ENCODE measurements around the gene LIPK. TPM values are rescaled to one million over a fixed set of nuclear protein-coding genes. Genes with fewer than 3 reads are reported as not detected.

The LIPK gene
- total RNA-seq, 1 experiment from 2014 or later = not detected

GRCh38 chr10:88786032-88786770 lies 80.2 kb downstream of the LIPK start:
- no peak for DNase-seq
- H3K27me3 ChIP-seq (ENCODE audit: control insufficient read depth, insufficient read depth, low read length) = no peaks in the 10 kb centered on the region
- no peak overlapping the region for H3K4me3 ChIP-seq (ENCODE audit: insufficient read depth, low read depth, low read length)
- no peaks in the 10 kb centered on the region for H3K36me3 ChIP-seq (replicated peaks; ENCODE audit: control insufficient read depth, insufficient read depth, low read length)

GRCh38 chr10:88787463-88787862 lies 81.4 kb downstream of the LIPK start:
- no peak for DNase-seq
- Histone ChIP-seq H3K36me3 (replicated peaks; ENCODE audit: control insufficient read depth, insufficient read depth, low read length) (no peaks in the 10 kb centered on the region), H3K27me3 (ENCODE audit: control insufficient read depth, insufficient read depth, low read length) (no peaks in the 10 kb centered on the region), H3K4me3 (ENCODE audit: insufficient read depth, low read depth, low read length) (no peak overlapping the region)

- no peak overlapping the region for H3K4me3 ChIP-seq (ENCODE audit: insufficient read depth, low read depth, low read length)
- no peaks in the 10 kb centered on the region for H3K27me3 ChIP-seq (ENCODE audit: control insufficient read depth, insufficient read depth, low read length)
- H3K36me3 ChIP-seq (replicated peaks; ENCODE audit: control insufficient read depth, insufficient read depth, low read length) = no peaks in the 10 kb centered on the region
- no peak for DNase-seq
Measured at GRCh38 chr10:88788924-88789323, 82.9 kb downstream of the LIPK start.

- DNase-seq = peak; percentile 11
- no peak overlapping the region for H3K4me3 ChIP-seq (ENCODE audit: insufficient read depth, low read depth, low read length)
Measured at GRCh38 chr10:88791924-88792323, 85.9 kb downstream of the LIPK start.

GRCh38 chr10:88792661-88793060 lies 86.6 kb downstream of the LIPK start:
- H3K36me3 ChIP-seq (replicated peaks; ENCODE audit: control insufficient read depth, insufficient read depth, low read length) = no peaks in the 10 kb centered on the region
- H3K27me3 ChIP-seq (ENCODE audit: control insufficient read depth, insufficient read depth, low read length) = no peaks in the 10 kb centered on the region
- DNase-seq = no peak
- no peak overlapping the region for H3K4me3 ChIP-seq (ENCODE audit: insufficient read depth, low read depth, low read length)

More at GRCh38 chr10:88791924-88792323, 85.9 kb downstream of the LIPK start:
- no peaks in the 10 kb centered on the region for H3K27me3 ChIP-seq (ENCODE audit: control insufficient read depth, insufficient read depth, low read length)
- no peaks in the 10 kb centered on the region for H3K36me3 ChIP-seq (replicated peaks; ENCODE audit: control insufficient read depth, insufficient read depth, low read length)

GRCh38 chr10:88793712-88794299 lies 87.8 kb downstream of the LIPK start:
- no peaks in the 10 kb centered on the region for H3K27me3 ChIP-seq (ENCODE audit: control insufficient read depth, insufficient read depth, low read length)
- no peaks in the 10 kb centered on the region for H3K36me3 ChIP-seq (replicated peaks; ENCODE audit: control insufficient read depth, insufficient read depth, low read length)
- no peak for DNase-seq

GRCh38 chr10:88794731-88795130 lies 88.7 kb downstream of the LIPK start:
- DNase-seq = no peak
- no peaks in the 10 kb centered on the region for H3K27me3 ChIP-seq (ENCODE audit: control insufficient read depth, insufficient read depth, low read length)
- H3K36me3 ChIP-seq (replicated peaks; ENCODE audit: control insufficient read depth, insufficient read depth, low read length) = no peaks in the 10 kb centered on the region
- H3K4me3 ChIP-seq (ENCODE audit: insufficient read depth, low read depth, low read length) = no peak overlapping the region

More at GRCh38 chr10:88793712-88794299, 87.8 kb downstream of the LIPK start:
- H3K4me3 ChIP-seq (ENCODE audit: insufficient read depth, low read depth, low read length) = no peak overlapping the region

- no peak overlapping the region for H3K4me3 ChIP-seq (ENCODE audit: insufficient read depth, low read depth, low read length)
- no peak for DNase-seq
- no peaks in the 10 kb centered on the region for H3K36me3 ChIP-seq (replicated peaks; ENCODE audit: control insufficient read depth, insufficient read depth, low read length)
- H3K27me3 ChIP-seq (ENCODE audit: control insufficient read depth, insufficient read depth, low read length) = no peaks in the 10 kb centered on the region
Measured at GRCh38 chr10:88800152-88801125, 94.4 kb downstream of the LIPK start.

Other genes starting within 250 kb of the LIPK start
- gene RNLS, start 122.9 kb upstream of the LIPK start, total RNA-seq (2014; rRNA removed; shearing (Covaris generic)) = 4.9 and 9.7 TPM in 2 replicates
- not detected in 2 replicates for gene LIPJ, start 119.5 kb upstream of the LIPK start, total RNA-seq (2014; rRNA removed; shearing (Covaris generic))
- gene LIPF, start 41.8 kb upstream of the LIPK start, total RNA-seq (2014; rRNA removed; shearing (Covaris generic)) = not detected in 2 replicates
- gene LIPN, start 53.8 kb downstream of the LIPK start, total RNA-seq (2014; rRNA removed; shearing (Covaris generic)) = not detected in 2 replicates
- gene LIPM, start 96.5 kb downstream of the LIPK start, total RNA-seq (2014; rRNA removed; shearing (Covaris generic)) = not detected in 2 replicates
- gene ANKRD22, start 145.6 kb downstream of the LIPK start, total RNA-seq (2014; rRNA removed; shearing (Covaris generic)) = not detected in 2 replicates
- 1.3 and 2.3 TPM in 2 replicates for gene STAMBPL1, start 174.0 kb downstream of the LIPK start, total RNA-seq (2014; rRNA removed; shearing (Covaris generic))
- not detected in 2 replicates for gene ACTA2, start 246.5 kb downstream of the LIPK start, total RNA-seq (2014; rRNA removed; shearing (Covaris generic))